ENCODE results near the gene PLEKHA3.

Gene PLEKHA3

DNA sequence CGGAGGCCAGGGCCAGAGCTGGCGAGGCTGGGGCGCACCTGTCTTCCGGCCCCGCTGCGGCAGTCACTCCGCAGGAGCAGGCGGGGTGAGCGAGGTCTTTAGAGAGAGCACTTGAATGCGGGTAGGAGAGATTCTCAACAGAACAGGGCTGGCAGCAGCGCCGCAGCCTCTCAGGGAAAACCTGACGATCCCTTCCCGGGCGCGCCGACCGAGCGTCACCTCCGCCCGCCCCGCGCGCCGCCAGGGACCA is 29.8 kb upstream of the PLEKHA3 start:
- DNase-seq (ENCODE audit: extremely low read depth, insufficient read length) = peak; percentile 87
- Histone ChIP-seq H3K27me3 (replicated peaks; ENCODE audit: control insufficient read depth, insufficient read depth, low read length) (no peaks in the 10 kb centered on the region), H3K36me3 (ENCODE audit: control insufficient read depth, insufficient read depth, low read length) (no peaks in the 10 kb centered on the region; the same call in 1 of the 2 replicates), H3K4me3 (replicated peaks; ENCODE audit: low read depth, low read length) (peak overlapping the region; percentile 91)
- TF ChIP-seq, protein P1, sequence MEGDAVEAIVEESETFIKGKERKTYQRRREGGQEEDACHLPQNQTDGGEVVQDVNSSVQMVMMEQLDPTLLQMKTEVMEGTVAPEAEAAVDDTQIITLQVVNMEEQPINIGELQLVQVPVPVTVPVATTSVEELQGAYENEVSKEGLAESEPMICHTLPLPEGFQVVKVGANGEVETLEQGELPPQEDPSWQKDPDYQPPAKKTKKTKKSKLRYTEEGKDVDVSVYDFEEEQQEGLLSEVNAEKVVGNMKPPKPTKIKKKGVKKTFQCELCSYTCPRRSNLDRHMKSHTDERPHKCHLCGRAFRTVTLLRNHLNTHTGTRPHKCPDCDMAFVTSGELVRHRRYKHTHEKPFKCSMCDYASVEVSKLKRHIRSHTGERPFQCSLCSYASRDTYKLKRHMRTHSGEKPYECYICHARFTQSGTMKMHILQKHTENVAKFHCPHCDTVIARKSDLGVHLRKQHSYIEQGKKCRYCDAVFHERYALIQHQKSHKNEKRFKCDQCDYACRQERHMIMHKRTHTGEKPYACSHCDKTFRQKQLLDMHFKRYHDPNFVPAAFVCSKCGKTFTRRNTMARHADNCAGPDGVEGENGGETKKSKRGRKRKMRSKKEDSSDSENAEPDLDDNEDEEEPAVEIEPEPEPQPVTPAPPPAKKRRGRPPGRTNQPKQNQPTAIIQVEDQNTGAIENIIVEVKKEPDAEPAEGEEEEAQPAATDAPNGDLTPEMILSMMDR (IDR thresholded peaks at IDR 0.05; ENCODE audit: insufficient read depth, low read length, poor library complexity, severe bottlenecking) = no peak

DNA sequence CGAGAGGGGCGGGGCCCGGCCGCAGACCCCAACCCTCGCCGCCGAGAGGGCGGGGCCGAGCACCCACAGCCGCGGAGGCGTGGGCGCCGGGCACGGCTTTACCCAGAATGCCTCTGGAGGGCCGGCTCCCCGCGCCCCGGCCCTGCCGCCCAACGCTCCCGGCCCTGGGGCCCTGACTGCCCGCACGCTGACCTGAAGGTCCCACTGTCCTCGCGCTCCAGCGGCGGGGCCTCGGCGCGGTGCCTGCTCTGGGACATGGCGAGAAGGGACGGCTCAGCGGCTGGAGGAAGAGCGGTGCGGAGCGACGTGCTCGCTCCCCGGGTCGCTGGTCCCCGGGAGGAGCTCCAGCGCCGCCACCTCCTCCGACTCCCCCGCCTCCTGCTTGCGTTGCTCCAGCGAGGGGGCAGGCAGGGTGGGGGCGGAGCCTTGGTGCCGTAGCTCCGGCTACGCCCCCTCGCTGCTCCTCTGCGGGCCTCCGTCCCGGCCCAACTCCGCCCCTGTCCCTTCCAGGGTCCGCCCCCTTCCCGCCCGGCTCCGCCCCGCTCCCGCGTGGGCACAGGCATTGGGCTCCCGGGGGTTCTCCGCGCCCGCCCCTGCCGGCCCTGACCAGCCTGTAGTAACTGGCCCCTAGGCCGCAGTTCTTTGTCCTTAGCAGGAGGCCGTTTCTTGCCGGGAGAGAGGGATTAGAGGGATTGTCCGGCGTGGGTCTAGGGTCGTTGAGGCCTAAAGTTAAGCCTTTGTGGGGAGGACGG is 29.3 kb upstream of the PLEKHA3 start, which contains the start of the genes PJVK and PRKRA:
Gene PJVK (plus strand): TSS at position 605 of the 752 bp plus-strand sequence. CDS start 2,032 bp downstream, outside the sequence.
Gene PRKRA (minus strand): TSS at position 402 of the 752 bp plus-strand sequence. CDS start 145 bp downstream, at position 257.
- DNase-seq (ENCODE audit: extremely low read depth, insufficient read length) = peak; percentile 97

DNA sequence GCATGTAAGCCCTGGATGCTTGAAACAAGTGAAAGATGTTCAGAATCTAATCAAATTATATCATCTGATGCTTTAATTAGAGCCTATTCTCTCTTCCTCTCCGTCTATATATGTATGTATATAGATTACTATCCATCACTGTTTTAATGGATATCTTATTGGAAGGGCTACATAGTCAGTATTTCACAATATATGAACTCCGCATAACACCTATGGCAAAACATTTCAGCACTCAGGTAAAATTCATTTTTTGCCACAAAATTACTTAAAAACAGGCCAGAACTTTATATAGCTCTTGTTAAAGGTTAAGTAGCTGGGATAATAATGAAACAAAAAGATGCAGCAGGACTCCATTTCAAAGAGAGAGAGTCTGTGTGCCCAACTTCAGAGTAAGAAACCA is 27.9 kb upstream of the PLEKHA3 start:
- Histone ChIP-seq H3K36me3 (ENCODE audit: control insufficient read depth, insufficient read depth, low read length) (no peaks in the 10 kb centered on the region), H3K27me3 (replicated peaks; ENCODE audit: control insufficient read depth, insufficient read depth, low read length) (no peaks in the 10 kb centered on the region), H3K4me3 (replicated peaks; ENCODE audit: low read depth, low read length) (no peak overlapping the region)
- TF ChIP-seq, protein P1 (IDR thresholded peaks at IDR 0.05; ENCODE audit: insufficient read depth, low read length, poor library complexity, severe bottlenecking) = no peak
- DNase-seq (ENCODE audit: extremely low read depth, insufficient read length) = no peak

More for the DNA sequence above, 29.3 kb upstream of the PLEKHA3 start, which contains the start of the genes PJVK and PRKRA:
- Histone ChIP-seq H3K36me3 (ENCODE audit: control insufficient read depth, insufficient read depth, low read length) (no peaks in the 10 kb centered on the region; the same call in 1 of the 2 replicates), H3K4me3 (replicated peaks; ENCODE audit: low read depth, low read length) (peak within 1 kb of the TSS; percentile 91), H3K27me3 (replicated peaks; ENCODE audit: control insufficient read depth, insufficient read depth, low read length) (no peaks in the 10 kb centered on the region)
- TF ChIP-seq, protein P1 (IDR thresholded peaks at IDR 0.05; ENCODE audit: insufficient read depth, low read length, poor library complexity, severe bottlenecking) = no peak

DNA sequence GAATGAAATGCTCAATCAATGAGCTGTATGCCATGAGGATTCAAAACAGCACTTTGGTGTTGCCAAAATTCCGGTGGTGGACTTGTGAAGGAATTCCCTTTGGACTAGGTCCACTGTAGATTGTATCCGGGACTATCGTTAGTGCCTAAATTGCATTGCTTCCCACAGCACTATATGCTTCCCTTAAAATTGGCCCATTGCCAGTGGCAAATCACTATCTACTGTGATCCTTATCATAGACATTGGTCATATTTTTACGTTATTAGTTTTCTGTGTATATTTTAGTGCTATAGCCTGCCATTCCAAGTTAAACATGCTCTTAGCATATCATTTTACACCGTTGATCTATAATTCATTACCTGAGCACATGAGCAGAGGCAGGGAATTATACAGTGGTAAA is 27.4 kb upstream of the PLEKHA3 start:
- Histone ChIP-seq H3K4me3 (replicated peaks; ENCODE audit: low read depth, low read length) (no peak overlapping the region), H3K36me3 (ENCODE audit: control insufficient read depth, insufficient read depth, low read length) (no peaks in the 10 kb centered on the region), H3K27me3 (replicated peaks; ENCODE audit: control insufficient read depth, insufficient read depth, low read length) (no peaks in the 10 kb centered on the region)
- TF ChIP-seq, protein P1 (IDR thresholded peaks at IDR 0.05; ENCODE audit: insufficient read depth, low read length, poor library complexity, severe bottlenecking) = no peak
- no peak for DNase-seq (ENCODE audit: extremely low read depth, insufficient read length)

DNA sequence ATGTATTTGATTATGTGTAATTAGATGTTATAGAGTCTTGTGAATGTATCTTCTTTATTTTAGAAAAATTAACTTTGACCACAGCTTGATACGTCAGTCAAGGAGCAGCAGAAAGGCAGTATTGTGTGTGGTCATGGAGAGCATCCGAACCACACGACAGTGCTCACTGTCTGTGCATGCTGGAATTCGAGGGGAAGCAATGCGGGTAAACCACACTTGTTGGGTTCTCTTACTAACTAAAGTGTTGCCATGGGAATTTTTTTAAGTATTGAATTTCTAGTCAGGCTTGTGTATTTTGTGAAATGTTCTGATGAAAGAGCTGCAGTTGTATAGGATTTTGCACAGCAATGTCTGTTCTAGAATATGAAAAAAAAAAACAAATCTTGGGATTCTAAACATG is 24.3 kb upstream of the PLEKHA3 start:
- Histone ChIP-seq H3K36me3 (ENCODE audit: control insufficient read depth, insufficient read depth, low read length) (no peaks in the 10 kb centered on the region), H3K27me3 (replicated peaks; ENCODE audit: control insufficient read depth, insufficient read depth, low read length) (no peaks in the 10 kb centered on the region), H3K4me3 (replicated peaks; ENCODE audit: low read depth, low read length) (no peak overlapping the region)
- DNase-seq (ENCODE audit: extremely low read depth, insufficient read length) = no peak
- TF ChIP-seq, protein P1 (IDR thresholded peaks at IDR 0.05; ENCODE audit: insufficient read depth, low read length, poor library complexity, severe bottlenecking) = no peak

Data from GM06990 (cell line).